GM19099 (cell line): ENCODE data around the gene UTP3.

Experiments
- POLR2A ChIP-seq: IDR thresholded peaks from 3 replicates; pipeline ENCODE4 v1.6.1; 2011; ENCODE audit warnings: low read depth; ENCODE audit not compliant: insufficient read length; ENCODE audit errors: extremely low read depth

Gene UTP3

GRCh38 chr4:70676554-70677090, 11.7 kb upstream of the UTP3 start:
- TF ChIP-seq POLR2A, result no peak

GRCh38 chr4:70678383-70678999, 9.8 kb upstream of the UTP3 start:
- peak; percentile 22 for TF ChIP-seq POLR2A

GRCh38 chr4:70680934-70681333, 7.4 kb upstream of the UTP3 start:
- no peak for TF ChIP-seq POLR2A

- no peak for TF ChIP-seq POLR2A
Observed at GRCh38 chr4:70681704-70682103, 6.6 kb upstream of the UTP3 start.

- TF ChIP-seq POLR2A, result no peak
Observed at GRCh38 chr4:70687392-70687791, 940 bp upstream of the UTP3 start.

GRCh38 chr4:70688795-70689231, 481 bp downstream of the UTP3 start:
- no peak for TF ChIP-seq POLR2A

GRCh38 chr4:70691661-70692060, 3.3 kb downstream of the UTP3 start:
- no peak for TF ChIP-seq POLR2A

GRCh38 chr4:70700712-70701111, 12.4 kb downstream of the UTP3 start:
- no peak for TF ChIP-seq POLR2A

GRCh38 chr4:70701271-70701670, 12.9 kb downstream of the UTP3 start:
- TF ChIP-seq POLR2A, result no peak

GRCh38 chr4:70703619-70704214, 15.4 kb downstream of the UTP3 start:
- no peak for TF ChIP-seq POLR2A

GRCh38 chr4:70704215-70704930, 16.0 kb downstream of the UTP3 start:
- TF ChIP-seq POLR2A, result peak; percentile 22

- TF ChIP-seq POLR2A, result no peak
Observed at GRCh38 chr4:70704931-70705182, 16.5 kb downstream of the UTP3 start.

GRCh38 chr4:70705183-70706043, 17.1 kb downstream of the UTP3 start:
- peak; percentile 50 for TF ChIP-seq POLR2A

- TF ChIP-seq POLR2A, result no peak
Observed at GRCh38 chr4:70706044-70706461, 17.7 kb downstream of the UTP3 start.

- no peak for TF ChIP-seq POLR2A
Observed at GRCh38 chr4:70706516-70706915, 18.2 kb downstream of the UTP3 start.
